Dendritic cell treated with granulocyte-macrophage colony-stimulating factor and Interleukin-4, amounts not matched to agents 40 ng/mL and 50 ng/mL, for 4 days (primary cell): ENCODE measurements around the gene TPRG1.

Experiments
- H3K27ac Mint-ChIP-seq: one replicate; pipeline ENCODE4 v1.8.0; 2022; ENCODE audit warnings: mild to moderate bottlenecking, mixed read lengths
- H3K27me3 Mint-ChIP-seq: one replicate; pipeline ENCODE4 v1.8.0; 2022; ENCODE audit warnings: mild to moderate bottlenecking, mixed read lengths
- H3K36me3 Mint-ChIP-seq: one replicate; pipeline ENCODE4 v1.8.0; 2022; ENCODE audit warnings: low read depth, mixed read lengths
- H3K4me1 Mint-ChIP-seq: one replicate; pipeline ENCODE4 v1.8.0; 2022; ENCODE audit warnings: low read depth, mixed read lengths
- H3K4me3 Mint-ChIP-seq: one replicate; pipeline ENCODE4 v1.8.0; 2022; ENCODE audit warnings: mild to moderate bottlenecking, moderate library complexity, mixed read lengths
- H3K9me3 Mint-ChIP-seq: one replicate; pipeline ENCODE4 v1.8.0; 2022; ENCODE audit warnings: mixed read lengths
- intact Hi-C: fragments of 100-400 bp; cut with micrococcal nuclease; formaldehyde crosslinking; loops from one replicate; pipeline ENCODE4 v1.15.0; 2022

Gene TPRG1

GRCh38 chr3:189172668-189173419, 1.1 kb downstream of the TPRG1 start:
- Mint-ChIP-seq H3K4me3 (no peak overlapping the region), H3K27ac (no peak overlapping the region)

DNA sequence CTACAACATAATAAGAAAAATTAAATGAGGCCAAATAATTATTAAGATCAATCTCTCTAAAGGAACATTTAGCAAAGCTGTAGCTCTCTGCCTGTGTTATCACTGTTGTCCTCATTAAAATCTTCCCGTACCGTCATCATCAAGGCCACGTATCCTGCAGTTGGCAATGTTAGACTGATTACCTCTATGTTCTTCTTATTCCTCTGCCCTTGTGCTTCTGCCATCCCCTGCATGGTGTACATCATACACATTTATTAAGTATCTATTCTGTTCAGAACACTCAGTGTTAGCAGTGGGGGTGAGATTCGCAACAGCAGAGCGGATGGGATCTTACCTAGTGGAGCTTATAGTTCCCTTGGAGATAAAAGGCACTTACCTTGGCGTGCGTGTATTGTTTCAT, 12.8 kb downstream of the TPRG1 start:
- intact Hi-C loops, result no loop called here
- Mint-ChIP-seq H3K9me3 (peaks cover 29% of the 10 kb centered on the region), H3K36me3 (no peaks in the 10 kb centered on the region), H3K4me3 (no peak overlapping the region), H3K27ac (no peak overlapping the region), H3K27me3 (no peaks in the 10 kb centered on the region), H3K4me1 (no peaks in the 10 kb centered on the region)

More at GRCh38 chr3:189172668-189173419, 1.1 kb downstream of the TPRG1 start:
- Mint-ChIP-seq H3K4me1 (no peaks in the 10 kb centered on the region), H3K27me3 (no peaks in the 10 kb centered on the region), H3K9me3 (no peaks in the 10 kb centered on the region), H3K36me3 (no peaks in the 10 kb centered on the region)
- intact Hi-C loops, result no loop called here

- H3K4me3 Mint-ChIP-seq, result no peak overlapping the region
- intact Hi-C loops, result no loop called here
- H3K36me3 Mint-ChIP-seq, result no peaks in the 10 kb centered on the region
- peaks cover 24% of the 10 kb centered on the region for H3K9me3 Mint-ChIP-seq
- no peaks in the 10 kb centered on the region for H3K4me1 Mint-ChIP-seq
- H3K27me3 Mint-ChIP-seq, result no peaks in the 10 kb centered on the region
- no peak overlapping the region for H3K27ac Mint-ChIP-seq
Measured at GRCh38 chr3:189186101-189186500, 14.3 kb downstream of the TPRG1 start.

DNA sequence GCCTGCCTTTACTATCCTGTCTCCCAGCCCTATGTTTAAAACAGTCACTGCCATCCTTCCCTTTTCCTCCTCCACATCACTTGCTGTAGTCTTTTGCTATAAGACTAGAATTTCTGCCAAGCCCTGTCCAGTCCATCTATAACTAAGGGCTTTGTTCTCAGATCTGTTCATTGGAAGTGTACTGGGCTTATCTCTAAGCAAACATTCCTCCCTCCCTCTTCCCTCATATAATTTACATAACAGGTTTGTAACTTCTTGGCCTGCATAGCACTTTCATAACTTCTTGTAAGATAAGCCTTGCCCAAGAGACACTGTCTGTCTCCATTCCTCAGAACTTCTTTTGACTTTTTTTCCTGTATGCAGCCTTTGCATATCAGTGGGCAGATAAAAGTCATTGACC, 16.7 kb downstream of the TPRG1 start:
- Mint-ChIP-seq H3K4me1 (no peaks in the 10 kb centered on the region), H3K27ac (no peak overlapping the region), H3K9me3 (peaks cover 28% of the 10 kb centered on the region), H3K27me3 (no peaks in the 10 kb centered on the region), H3K4me3 (no peak overlapping the region), H3K36me3 (no peaks in the 10 kb centered on the region)
- intact Hi-C loops, result no loop called here

- peaks cover 57% of the 10 kb centered on the region for H3K9me3 Mint-ChIP-seq
- no peak overlapping the region for H3K27ac Mint-ChIP-seq
- intact Hi-C loops, result no loop called here
- H3K36me3 Mint-ChIP-seq, result no peaks in the 10 kb centered on the region
- no peaks in the 10 kb centered on the region for H3K27me3 Mint-ChIP-seq
- H3K4me1 Mint-ChIP-seq, result no peaks in the 10 kb centered on the region
- H3K4me3 Mint-ChIP-seq, result no peak overlapping the region
Measured at GRCh38 chr3:189192725-189193124, 21.0 kb downstream of the TPRG1 start.

- Mint-ChIP-seq H3K27me3 (no peaks in the 10 kb centered on the region), H3K4me3 (no peak overlapping the region), H3K36me3 (no peaks in the 10 kb centered on the region), H3K27ac (no peak overlapping the region), H3K9me3 (peaks cover 57% of the 10 kb centered on the region), H3K4me1 (no peaks in the 10 kb centered on the region)
- intact Hi-C loops, result no loop called here
Measured at GRCh38 chr3:189195302-189195701, 23.5 kb downstream of the TPRG1 start.

GRCh38 chr3:189202106-189202505, 30.3 kb downstream of the TPRG1 start:
- Mint-ChIP-seq H3K27ac (no peak overlapping the region), H3K4me3 (no peak overlapping the region), H3K36me3 (no peaks in the 10 kb centered on the region), H3K4me1 (no peaks in the 10 kb centered on the region), H3K9me3 (peaks cover 5% of the 10 kb centered on the region), H3K27me3 (peaks cover 4% of the 10 kb centered on the region)
- intact Hi-C loops, result no loop called here

DNA sequence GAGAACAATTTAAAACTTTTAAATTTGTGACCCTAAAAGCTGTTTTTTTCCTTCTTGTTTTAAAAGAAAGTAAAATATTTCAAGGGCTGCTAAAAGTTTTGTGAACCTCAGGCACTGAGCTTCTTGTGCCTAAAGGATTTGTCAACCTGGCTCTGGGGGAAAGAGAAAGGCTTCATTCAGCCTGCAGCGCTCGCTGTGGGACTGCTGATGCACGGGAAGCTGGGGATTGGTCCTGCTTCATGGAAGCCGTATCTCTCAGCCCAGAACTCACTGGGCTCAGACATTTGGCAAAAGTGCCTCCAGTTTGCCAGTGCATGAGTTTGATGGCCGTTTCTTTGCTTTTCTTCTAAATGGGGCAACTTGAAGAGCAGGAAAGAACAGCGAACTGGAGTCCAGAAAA, 30.8 kb downstream of the TPRG1 start:
- peaks cover under 1% of the 10 kb centered on the region for H3K9me3 Mint-ChIP-seq
- no peak overlapping the region for H3K4me3 Mint-ChIP-seq
- no peaks in the 10 kb centered on the region for H3K36me3 Mint-ChIP-seq
- H3K27ac Mint-ChIP-seq, result no peak overlapping the region
- intact Hi-C loops, result no loop called here
- no peaks in the 10 kb centered on the region for H3K4me1 Mint-ChIP-seq
- peaks cover 4% of the 10 kb centered on the region for H3K27me3 Mint-ChIP-seq

DNA sequence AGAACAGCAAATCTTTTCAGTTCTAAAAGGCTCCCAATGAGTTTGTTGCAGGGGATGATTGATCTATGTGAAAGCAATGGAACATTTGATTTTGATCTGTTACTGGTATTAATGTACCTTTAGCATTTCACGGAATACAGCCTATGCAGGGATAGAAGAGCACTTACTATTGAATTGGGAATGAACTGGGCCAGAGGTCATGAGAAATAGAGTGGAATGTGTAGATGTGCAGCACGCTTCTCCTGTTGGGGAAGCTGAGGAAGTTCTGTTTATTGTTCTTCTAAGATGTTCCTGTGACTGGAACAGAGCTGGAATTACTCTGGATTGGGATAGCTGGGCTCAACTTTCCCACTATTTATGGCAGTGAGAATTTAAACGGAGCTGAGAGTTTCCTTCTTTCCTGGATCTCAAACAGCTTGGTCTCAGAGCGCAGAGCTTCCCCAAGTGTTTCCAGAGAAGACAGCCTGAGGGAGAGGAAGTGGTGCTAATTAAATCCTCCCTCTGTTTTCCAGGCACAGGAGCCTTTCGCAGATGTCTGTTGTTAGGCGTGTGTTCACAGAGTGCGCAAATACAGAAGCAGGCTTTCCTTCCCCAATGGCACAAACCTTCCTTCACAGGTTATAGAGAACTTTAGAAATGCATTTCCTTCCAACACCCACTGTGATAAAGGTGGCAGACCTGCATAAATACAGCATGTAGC, 32.5 kb downstream of the TPRG1 start:
- H3K27ac Mint-ChIP-seq, result no peak overlapping the region
- no peaks in the 10 kb centered on the region for H3K4me1 Mint-ChIP-seq
- no peaks in the 10 kb centered on the region for H3K9me3 Mint-ChIP-seq
- H3K4me3 Mint-ChIP-seq, result no peak overlapping the region
- no peaks in the 10 kb centered on the region for H3K36me3 Mint-ChIP-seq
- intact Hi-C loops, result no loop called here
- peaks cover 4% of the 10 kb centered on the region for H3K27me3 Mint-ChIP-seq

DNA sequence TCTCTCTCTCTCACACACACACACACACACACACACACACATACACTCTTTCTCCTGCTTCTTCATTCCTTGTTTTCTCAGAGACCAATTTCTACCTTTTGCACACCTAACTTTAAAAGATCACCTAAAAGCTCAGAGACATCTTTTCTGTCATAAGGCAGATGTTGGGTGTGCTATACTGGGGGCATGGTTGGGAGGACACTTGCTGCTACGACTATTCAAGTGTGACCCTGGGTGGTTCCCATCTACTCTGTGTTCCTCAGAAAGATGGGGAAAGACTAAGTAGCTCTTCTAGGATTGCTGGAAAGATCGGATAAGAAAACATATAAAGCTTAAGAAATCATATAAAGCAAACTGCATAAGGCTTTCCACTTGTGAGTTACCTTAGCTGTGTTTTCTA, 33.2 kb downstream of the TPRG1 start:
- Mint-ChIP-seq H3K36me3 (no peaks in the 10 kb centered on the region), H3K9me3 (no peaks in the 10 kb centered on the region), H3K27ac (no peak overlapping the region), H3K27me3 (peaks cover 4% of the 10 kb centered on the region), H3K4me1 (no peaks in the 10 kb centered on the region), H3K4me3 (no peak overlapping the region)
- intact Hi-C loops, result no loop called here

GRCh38 chr3:189210251-189210770, 38.5 kb downstream of the TPRG1 start:
- Mint-ChIP-seq H3K4me3 (no peak overlapping the region), H3K27ac (no peak overlapping the region), H3K9me3 (no peaks in the 10 kb centered on the region), H3K36me3 (no peaks in the 10 kb centered on the region), H3K4me1 (no peaks in the 10 kb centered on the region), H3K27me3 (no peaks in the 10 kb centered on the region)
- intact Hi-C loops, result no loop called here

GRCh38 chr3:189212681-189213080, 40.9 kb downstream of the TPRG1 start:
- intact Hi-C loops, result no loop called here
- H3K9me3 Mint-ChIP-seq, result no peaks in the 10 kb centered on the region
- no peaks in the 10 kb centered on the region for H3K36me3 Mint-ChIP-seq
- H3K4me1 Mint-ChIP-seq, result no peaks in the 10 kb centered on the region
- H3K27me3 Mint-ChIP-seq, result no peaks in the 10 kb centered on the region
- no peak overlapping the region for H3K4me3 Mint-ChIP-seq
- no peak overlapping the region for H3K27ac Mint-ChIP-seq

GRCh38 chr3:189214651-189215050, 42.9 kb downstream of the TPRG1 start:
- no peaks in the 10 kb centered on the region for H3K36me3 Mint-ChIP-seq
- H3K27me3 Mint-ChIP-seq, result no peaks in the 10 kb centered on the region
- no peaks in the 10 kb centered on the region for H3K4me1 Mint-ChIP-seq
- intact Hi-C loops, result no loop called here
- H3K9me3 Mint-ChIP-seq, result no peaks in the 10 kb centered on the region
- H3K4me3 Mint-ChIP-seq, result no peak overlapping the region
- H3K27ac Mint-ChIP-seq, result no peak overlapping the region

DNA sequence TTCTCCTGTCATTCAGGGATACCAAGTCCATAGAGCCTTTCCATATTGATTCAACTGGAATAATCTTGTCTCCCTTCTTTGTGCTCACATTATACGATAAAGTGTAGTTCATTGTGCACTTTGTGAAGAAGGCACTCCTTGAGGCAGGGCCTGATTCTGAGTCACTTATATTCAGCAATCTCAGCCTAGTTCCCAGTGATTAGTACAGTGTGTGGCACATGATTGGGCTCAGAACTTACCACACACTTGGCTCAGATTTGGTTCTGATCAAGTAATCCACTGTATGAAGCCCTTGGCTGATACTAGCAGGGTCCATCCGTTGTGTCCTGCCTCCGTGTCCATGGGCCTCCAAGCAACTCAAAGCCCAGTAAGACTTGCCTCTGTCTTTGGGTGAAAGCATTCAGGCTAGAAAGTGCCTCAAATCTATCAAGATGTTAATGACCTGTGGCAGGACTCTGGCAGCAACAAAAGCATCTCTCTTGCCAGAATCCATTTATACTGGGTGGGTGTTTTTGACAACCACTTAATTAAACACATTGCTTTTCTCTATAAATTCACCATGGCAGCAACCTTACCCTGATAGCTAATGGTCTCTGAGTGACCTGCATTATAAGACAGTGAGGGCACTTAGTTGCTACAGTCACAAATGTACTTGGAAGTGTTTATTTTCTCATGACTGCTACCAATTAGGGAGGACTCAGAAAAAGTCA, 51.3 kb downstream of the TPRG1 start:
- Mint-ChIP-seq H3K9me3 (no peaks in the 10 kb centered on the region), H3K27me3 (no peaks in the 10 kb centered on the region), H3K36me3 (no peaks in the 10 kb centered on the region), H3K4me1 (no peaks in the 10 kb centered on the region), H3K27ac (no peak overlapping the region), H3K4me3 (no peak overlapping the region)
- intact Hi-C loops, result no loop called here
